Measurements from ENCODE around the gene FCAMR.

GRCh38 chr1:207000651-207001291 is 30.5 kb upstream of the FCAMR start:
- TF ChIP-seq CTCF (conservative IDR thresholded peaks at IDR 0.05; ENCODE audit: low read depth in 2 of 2) (no peak), EZH2 (IDR thresholded peaks at IDR 0.05; ENCODE audit: low read depth, unreplicated experiment) (no peak), POLR2AphosphoS5 (IDR thresholded peaks at IDR 0.05; ENCODE audit: low read depth) (no peak), CREB1 (CRISPR knock-in tag; IDR thresholded peaks at IDR 0.05; ENCODE audit: low read depth) (no peak), ZNF331 (CRISPR knock-in tag; IDR thresholded peaks at IDR 0.05; ENCODE audit: low read depth) (no peak), NANOG (IDR thresholded peaks at IDR 0.05; ENCODE audit: borderline replicate concordance) (no peak)

All from GM23338 (cell line).